Fibroblast of lung (primary cell): ENCODE data around the gene AKAP12.

Source experiments
- EZH2 ChIP-seq: IDR thresholded peaks from 2 replicates; pipeline ENCODE4 v1.5.1; 2012; ENCODE audit warnings: low read length, control low read depth, mild to moderate bottlenecking; ENCODE audit errors: missing control alignments
- TF ChIP-seq, protein P1 (sequence below), 2 donors: IDR thresholded peaks in 1 of 2; conservative IDR thresholded peaks in 1 of 2; 1 replicate in 1 of 2; 2 replicates in 1 of 2; pipeline ENCODE4 v1.5.1; 2011 to 2012; ENCODE audit warnings: low read length in 2 of 2, control low read depth in 1 of 2, inconsistent platforms in 1 of 2, low read depth in 1 of 2, mild to moderate bottlenecking in 1 of 2

DNA sequence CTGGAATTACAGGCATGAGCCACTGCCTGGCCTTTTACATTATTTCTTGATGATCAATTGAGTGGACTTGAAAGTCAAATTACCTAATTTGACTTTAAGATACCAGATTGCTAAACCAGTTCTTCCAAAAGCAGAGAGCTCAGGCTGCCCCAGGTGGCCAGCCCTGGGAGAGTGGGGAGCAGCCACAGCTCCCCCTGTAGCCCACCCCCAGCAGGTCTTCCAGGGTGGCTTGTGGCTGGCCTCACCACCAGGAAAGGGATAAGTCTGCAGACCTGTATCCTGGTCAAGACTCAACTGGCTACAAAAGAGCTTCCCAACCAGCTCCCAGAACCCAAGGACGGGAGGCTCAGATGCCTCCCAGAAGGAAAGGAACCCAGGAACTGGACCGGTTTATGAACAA lies 23.8 kb upstream of the AKAP12 start:
- TF ChIP-seq, protein P1, sequence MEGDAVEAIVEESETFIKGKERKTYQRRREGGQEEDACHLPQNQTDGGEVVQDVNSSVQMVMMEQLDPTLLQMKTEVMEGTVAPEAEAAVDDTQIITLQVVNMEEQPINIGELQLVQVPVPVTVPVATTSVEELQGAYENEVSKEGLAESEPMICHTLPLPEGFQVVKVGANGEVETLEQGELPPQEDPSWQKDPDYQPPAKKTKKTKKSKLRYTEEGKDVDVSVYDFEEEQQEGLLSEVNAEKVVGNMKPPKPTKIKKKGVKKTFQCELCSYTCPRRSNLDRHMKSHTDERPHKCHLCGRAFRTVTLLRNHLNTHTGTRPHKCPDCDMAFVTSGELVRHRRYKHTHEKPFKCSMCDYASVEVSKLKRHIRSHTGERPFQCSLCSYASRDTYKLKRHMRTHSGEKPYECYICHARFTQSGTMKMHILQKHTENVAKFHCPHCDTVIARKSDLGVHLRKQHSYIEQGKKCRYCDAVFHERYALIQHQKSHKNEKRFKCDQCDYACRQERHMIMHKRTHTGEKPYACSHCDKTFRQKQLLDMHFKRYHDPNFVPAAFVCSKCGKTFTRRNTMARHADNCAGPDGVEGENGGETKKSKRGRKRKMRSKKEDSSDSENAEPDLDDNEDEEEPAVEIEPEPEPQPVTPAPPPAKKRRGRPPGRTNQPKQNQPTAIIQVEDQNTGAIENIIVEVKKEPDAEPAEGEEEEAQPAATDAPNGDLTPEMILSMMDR (conservative IDR thresholded peaks at IDR 0.05 in 1 of 2, IDR thresholded peaks at IDR 0.05 in 1 of 2; ENCODE audit: low read depth in 1 of 2, low read length in 2 of 2): no peak
- no peak for TF ChIP-seq EZH2
